Measurements from ENCODE around the gene MDGA2. TPM values are rescaled to one million over a fixed set of nuclear protein-coding genes. Genes with fewer than 3 reads are reported as not detected.

The MDGA2 gene
- total RNA-seq, 2 donors from 2014 or later: not detected

- H3K4me1 ChIP-seq: no peaks in the 10 kb centered on the region
- H3K4me3 ChIP-seq: no peak overlapping the region
- no peak for ATAC-seq
- H3K9me3 ChIP-seq: no peaks in the 10 kb centered on the region
- H3K27ac ChIP-seq: no peak overlapping the region
- intact Hi-C loops (cut with DNase I): no loop called here
- no peaks in the 10 kb centered on the region for H3K27me3 ChIP-seq
- 20 to 38% methylated on average over 3 of the region's 3 CpGs for WGBS, 2 donors
- no peak for DNase-seq
- H3K36me3 ChIP-seq (replicated peaks in 1 of 2; ENCODE audit: insufficient read depth in 1 of 2, low read depth in 2 of 2): no peaks in the 10 kb centered on the region
- TF ChIP-seq CTCF (IDR thresholded peaks at IDR 0.05) (no peak), POLR2A (IDR thresholded peaks at IDR 0.05) (no peak)
These were observed 185.1 kb downstream of the MDGA2 start for GRCh38 chr14:47490353-47490752.

DNA sequence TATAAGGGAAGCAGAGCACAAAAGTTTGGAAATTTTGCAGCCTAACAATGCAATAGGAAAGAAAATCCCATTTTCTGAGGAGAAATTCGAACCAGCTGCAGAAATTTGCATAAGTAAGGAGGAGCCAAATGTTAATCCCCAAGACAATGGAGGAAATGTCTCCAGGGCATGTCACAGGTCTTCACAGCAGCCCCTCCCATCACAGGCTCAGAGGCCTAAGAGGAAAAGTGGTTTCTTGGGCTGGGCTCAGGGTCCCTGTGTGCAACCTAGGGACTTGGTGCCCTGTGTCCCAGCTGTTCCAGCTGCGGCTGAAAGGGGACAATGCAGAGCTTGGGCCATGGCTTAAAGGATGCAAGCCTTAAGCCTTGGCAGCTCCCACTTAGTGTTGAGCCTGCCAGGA, 190.0 kb downstream of the MDGA2 start:
- WGBS, 2 donors: 35 to 37% methylated on average over 2 of the region's 2 CpGs
- no peaks in the 10 kb centered on the region for H3K36me3 ChIP-seq (replicated peaks in 1 of 2; ENCODE audit: insufficient read depth in 1 of 2, low read depth in 2 of 2)
- no peaks in the 10 kb centered on the region for H3K9me3 ChIP-seq
- intact Hi-C loops (cut with DNase I): no loop called here
- no peak overlapping the region for H3K4me3 ChIP-seq
- H3K27ac ChIP-seq: no peak overlapping the region
- H3K4me1 ChIP-seq: no peaks in the 10 kb centered on the region
- no peak for DNase-seq
- TF ChIP-seq CTCF (IDR thresholded peaks at IDR 0.05) (no peak), POLR2A (IDR thresholded peaks at IDR 0.05) (no peak)
- no peak for ATAC-seq
- no peaks in the 10 kb centered on the region for H3K27me3 ChIP-seq

DNA sequence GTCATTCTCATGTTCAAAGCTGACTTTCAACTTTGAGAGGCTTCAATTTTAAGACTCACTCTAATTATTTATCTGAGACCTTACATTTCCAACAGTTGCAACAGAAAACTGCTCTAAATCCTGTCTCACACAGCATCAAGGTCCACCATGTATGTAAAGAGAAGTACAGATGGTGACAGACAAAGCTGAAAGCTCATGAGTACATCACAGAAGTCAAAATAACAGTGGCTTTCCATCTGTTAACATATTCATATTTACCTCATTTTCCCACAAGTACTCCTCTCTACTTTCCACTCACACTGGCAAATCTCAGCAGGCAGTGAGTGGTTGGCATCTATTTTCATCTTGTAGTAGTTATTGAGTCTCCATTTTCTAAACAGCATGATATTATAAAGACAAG, 192.0 kb downstream of the MDGA2 start:
- no peak for ATAC-seq
- H3K36me3 ChIP-seq (replicated peaks in 1 of 2; ENCODE audit: insufficient read depth in 1 of 2, low read depth in 2 of 2): no peaks in the 10 kb centered on the region
- H3K27me3 ChIP-seq: no peaks in the 10 kb centered on the region
- TF ChIP-seq POLR2A (IDR thresholded peaks at IDR 0.05) (no peak), CTCF (IDR thresholded peaks at IDR 0.05) (no peak)
- no peak overlapping the region for H3K4me3 ChIP-seq
- H3K4me1 ChIP-seq: no peaks in the 10 kb centered on the region
- no peak overlapping the region for H3K27ac ChIP-seq
- no peaks in the 10 kb centered on the region for H3K9me3 ChIP-seq
- no peak for DNase-seq
- intact Hi-C loops (cut with DNase I): no loop called here

- Histone ChIP-seq H3K27me3 (no peaks in the 10 kb centered on the region), H3K4me1 (no peaks in the 10 kb centered on the region), H3K36me3 (replicated peaks in 1 of 2; ENCODE audit: insufficient read depth in 1 of 2, low read depth in 2 of 2) (no peaks in the 10 kb centered on the region), H3K4me3 (no peak overlapping the region), H3K9me3 (no peaks in the 10 kb centered on the region), H3K27ac (no peak overlapping the region)
- 27 to 35% methylated on average over 2 of the region's 2 CpGs for WGBS, 2 donors
- ATAC-seq: no peak
- TF ChIP-seq POLR2A (IDR thresholded peaks at IDR 0.05): no peak
- TF ChIP-seq CTCF (IDR thresholded peaks at IDR 0.05): no peak
- intact Hi-C loops (cut with DNase I): no loop called here
- no peak for DNase-seq
These were observed 204.3 kb downstream of the MDGA2 start for GRCh38 chr14:47471075-47471474.

GRCh38 chr14:47466916-47467315, 208.5 kb downstream of the MDGA2 start:
- Histone ChIP-seq H3K27me3 (no peaks in the 10 kb centered on the region), H3K4me1 (no peaks in the 10 kb centered on the region), H3K36me3 (replicated peaks in 1 of 2; ENCODE audit: insufficient read depth in 1 of 2, low read depth in 2 of 2) (no peaks in the 10 kb centered on the region), H3K4me3 (no peak overlapping the region), H3K27ac (no peak overlapping the region), H3K9me3 (no peaks in the 10 kb centered on the region)
- TF ChIP-seq POLR2A (IDR thresholded peaks at IDR 0.05) (no peak), CTCF (IDR thresholded peaks at IDR 0.05) (no peak)
- ATAC-seq (no peak), DNase-seq (no peak)
- intact Hi-C loops (cut with DNase I): no loop called here
